IPS-18a (cell line): ENCODE results near the gene SGMS1.
"Not testable (repeated sequence)": the region's sequence is repeated elsewhere in the genome, so short reads cannot be mapped to it uniquely, and the experiment has no call there.

Source experiments
- H3K27ac ChIP-seq: one replicate; pipeline ENCODE4 v1.5.1; 2013; ENCODE audit warnings: low read length
- H3K27me3 ChIP-seq: one replicate; pipeline ENCODE4 v1.6.1; 2013; ENCODE audit warnings: mild to moderate bottlenecking, low read length; ENCODE audit not compliant: control insufficient read depth, insufficient read depth
- H3K36me3 ChIP-seq: one replicate; pipeline ENCODE4 v1.6.1; 2013; ENCODE audit warnings: low read depth, low read length; ENCODE audit not compliant: control insufficient read depth
- H3K4me1 ChIP-seq: one replicate; pipeline ENCODE4 v1.6.1; 2013; ENCODE audit warnings: low read depth, low read length; ENCODE audit not compliant: control insufficient read depth
- H3K4me3 ChIP-seq: one replicate; pipeline ENCODE4 v1.5.1; 2013; ENCODE audit warnings: low read length
- H3K9ac ChIP-seq: one replicate; pipeline ENCODE4 v1.6.1; 2013; ENCODE audit warnings: mild to moderate bottlenecking, low read length, moderate library complexity
- H3K9me3 ChIP-seq: one replicate; pipeline ENCODE4 v1.6.1; 2013; ENCODE audit warnings: low read depth, low read length; ENCODE audit not compliant: control insufficient read depth

SGMS1 gene

GRCh38 chr10:50549186-50549585 is 74.6 kb downstream of the SGMS1 start:
- not testable (repeated sequence) for H3K4me3 ChIP-seq, H3K36me3 ChIP-seq, H3K27ac ChIP-seq, H3K9ac ChIP-seq, H3K27me3 ChIP-seq, H3K9me3 ChIP-seq
- H3K4me1 ChIP-seq, result peaks cover 32% of the 10 kb centered on the region

GRCh38 chr10:50548481-50548880 is 75.3 kb downstream of the SGMS1 start:
- not testable (repeated sequence) for H3K27me3 ChIP-seq, H3K27ac ChIP-seq, H3K9ac ChIP-seq, H3K4me3 ChIP-seq, H3K36me3 ChIP-seq, H3K9me3 ChIP-seq
- H3K4me1 ChIP-seq, result peaks cover 32% of the 10 kb centered on the region

GRCh38 chr10:50546287-50546686 is 77.5 kb downstream of the SGMS1 start:
- H3K9ac ChIP-seq, H3K36me3 ChIP-seq, H3K27ac ChIP-seq, H3K27me3 ChIP-seq, H3K9me3 ChIP-seq, H3K4me3 ChIP-seq: not testable (repeated sequence)
- H3K4me1 ChIP-seq, result peaks cover 27% of the 10 kb centered on the region

GRCh38 chr10:50545846-50546245 is 77.9 kb downstream of the SGMS1 start:
- H3K4me1 ChIP-seq, result peaks cover 24% of the 10 kb centered on the region
- no peaks in the 10 kb centered on the region for H3K9me3 ChIP-seq
- no peak overlapping the region for H3K4me3 ChIP-seq
- H3K27me3 ChIP-seq, result no peaks in the 10 kb centered on the region
- H3K27ac ChIP-seq, result no peak overlapping the region
- H3K36me3 ChIP-seq, result no peaks in the 10 kb centered on the region
- H3K9ac ChIP-seq, result no peak overlapping the region

DNA sequence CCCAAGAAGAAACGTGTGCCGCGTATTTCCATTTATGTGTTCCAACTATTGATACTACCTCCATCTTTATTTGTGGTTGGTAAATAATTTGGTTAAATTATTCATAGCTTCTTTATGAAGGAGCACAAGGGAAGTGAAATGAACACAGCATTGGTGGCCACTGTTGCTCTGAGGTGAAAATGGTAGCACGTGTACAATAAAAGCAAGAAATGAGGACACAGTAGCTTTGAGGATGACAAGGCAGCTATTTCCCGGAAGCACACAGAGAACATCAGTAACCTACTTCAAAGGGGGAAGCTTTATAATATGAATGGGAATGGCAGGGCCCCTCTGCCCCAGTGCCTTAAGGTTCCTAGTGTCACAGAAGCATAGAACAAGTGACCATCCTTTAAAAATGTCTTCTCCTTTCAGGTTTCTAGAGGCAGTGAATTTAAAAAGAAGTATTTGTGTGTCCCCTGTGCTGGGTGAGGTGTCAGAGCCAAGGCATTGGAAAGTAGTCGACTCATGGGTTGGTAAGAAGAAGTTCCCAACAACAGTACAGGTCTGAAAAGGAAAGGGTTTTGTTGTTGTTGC is 78.8 kb downstream of the SGMS1 start:
- Histone ChIP-seq H3K9ac (no peak overlapping the region), H3K4me3 (no peak overlapping the region), H3K27ac (no peak overlapping the region), H3K9me3 (no peaks in the 10 kb centered on the region), H3K27me3 (no peaks in the 10 kb centered on the region), H3K36me3 (no peaks in the 10 kb centered on the region), H3K4me1 (peaks cover 14% of the 10 kb centered on the region)

GRCh38 chr10:50544095-50544856 is 79.5 kb downstream of the SGMS1 start:
- Histone ChIP-seq H3K4me1 (peaks cover 10% of the 10 kb centered on the region), H3K4me3 (no peak overlapping the region), H3K27ac (no peak overlapping the region), H3K9me3 (no peaks in the 10 kb centered on the region), H3K36me3 (no peaks in the 10 kb centered on the region), H3K9ac (no peak overlapping the region), H3K27me3 (no peaks in the 10 kb centered on the region)

GRCh38 chr10:50542871-50543270 is 80.9 kb downstream of the SGMS1 start:
- Histone ChIP-seq H3K9me3 (no peaks in the 10 kb centered on the region), H3K4me1 (peaks cover 10% of the 10 kb centered on the region), H3K9ac (no peak overlapping the region), H3K36me3 (no peaks in the 10 kb centered on the region), H3K4me3 (no peak overlapping the region), H3K27ac (no peak overlapping the region), H3K27me3 (no peaks in the 10 kb centered on the region)

DNA sequence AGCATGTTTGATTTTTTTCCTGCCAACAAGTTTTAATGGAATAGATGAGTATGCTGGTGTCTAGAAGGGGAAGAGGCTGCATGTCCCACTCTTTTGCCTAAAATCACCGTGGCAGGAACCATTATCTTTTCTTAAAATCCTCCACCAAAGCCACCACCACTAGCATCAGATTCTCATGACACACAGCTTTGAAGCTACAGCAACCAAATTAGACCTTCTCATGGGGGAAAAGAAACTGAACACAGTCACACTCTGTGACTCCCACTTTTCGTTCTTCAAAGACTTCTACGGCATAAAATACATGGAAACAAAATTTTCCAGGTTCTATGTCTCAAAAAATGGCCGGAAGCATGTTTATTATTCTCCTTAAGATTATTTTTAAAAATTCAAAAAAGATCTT is 81.8 kb downstream of the SGMS1 start:
- Histone ChIP-seq H3K9ac (no peak overlapping the region), H3K9me3 (no peaks in the 10 kb centered on the region), H3K4me3 (no peak overlapping the region), H3K36me3 (no peaks in the 10 kb centered on the region), H3K27me3 (no peaks in the 10 kb centered on the region), H3K4me1 (peaks cover 12% of the 10 kb centered on the region), H3K27ac (no peak overlapping the region)

GRCh38 chr10:50541317-50541716 is 82.4 kb downstream of the SGMS1 start:
- no peak overlapping the region for H3K9ac ChIP-seq
- no peaks in the 10 kb centered on the region for H3K27me3 ChIP-seq
- H3K4me1 ChIP-seq, result peaks cover 16% of the 10 kb centered on the region
- H3K27ac ChIP-seq, result no peak overlapping the region
- no peak overlapping the region for H3K4me3 ChIP-seq
- no peaks in the 10 kb centered on the region for H3K9me3 ChIP-seq
- no peaks in the 10 kb centered on the region for H3K36me3 ChIP-seq

GRCh38 chr10:50540826-50541122 is 83.0 kb downstream of the SGMS1 start:
- Histone ChIP-seq H3K9me3 (no peaks in the 10 kb centered on the region), H3K4me3 (no peak overlapping the region), H3K27me3 (no peaks in the 10 kb centered on the region), H3K4me1 (peaks cover 16% of the 10 kb centered on the region), H3K27ac (no peak overlapping the region), H3K36me3 (no peaks in the 10 kb centered on the region), H3K9ac (no peak overlapping the region)

DNA sequence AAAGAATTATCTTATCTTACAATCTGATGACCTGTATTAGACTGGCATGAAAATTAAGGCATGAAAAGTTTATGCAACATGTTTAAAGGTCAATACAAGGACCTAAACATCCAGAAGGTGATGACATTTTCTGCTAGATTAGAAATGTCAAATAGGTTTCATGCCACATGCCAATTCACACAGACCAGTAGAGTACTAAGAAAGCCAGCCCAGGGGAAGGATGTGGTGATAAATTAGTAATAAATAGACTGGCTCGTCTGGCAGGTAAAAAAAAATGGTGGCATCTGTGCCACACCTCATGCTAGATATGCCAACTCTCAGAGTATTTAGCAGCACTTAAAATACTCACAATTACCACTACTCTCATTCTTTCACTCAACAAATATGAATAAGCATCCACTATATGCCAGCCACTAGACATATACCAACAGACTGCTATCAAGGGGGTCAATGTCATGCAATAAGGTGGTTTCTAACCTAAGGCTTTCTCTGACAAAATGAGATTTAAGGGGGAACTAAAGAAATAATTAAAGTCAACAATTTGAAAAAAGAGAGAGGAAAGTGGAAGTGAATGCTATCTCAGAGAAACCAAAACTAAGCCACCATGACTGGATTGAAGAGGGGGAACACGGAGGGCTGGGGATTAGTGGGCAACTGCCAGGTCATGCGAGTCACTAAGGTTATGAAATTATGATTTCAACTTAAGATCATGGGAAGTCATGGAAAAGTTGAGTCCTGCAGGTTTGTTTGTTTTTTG is 83.5 kb downstream of the SGMS1 start:
- Histone ChIP-seq H3K36me3 (no peaks in the 10 kb centered on the region), H3K27ac (no peak overlapping the region), H3K9me3 (no peaks in the 10 kb centered on the region), H3K27me3 (no peaks in the 10 kb centered on the region), H3K9ac (no peak overlapping the region), H3K4me1 (peaks cover 14% of the 10 kb centered on the region), H3K4me3 (no peak overlapping the region)
